ENCODE measurements around the gene MUC4. TPM values are rescaled to one million over a fixed set of nuclear protein-coding genes. Genes with fewer than 3 reads are reported as not detected.

The MUC4 gene
- total RNA-seq, 1 experiment from 2014 or later, result 63.7 TPM

GRCh38 chr3:195746346-195746745 lies 65.4 kb downstream of the MUC4 start:
- POLR2A ChIA-PET (ENCODE audit: unreplicated experiment), result no interaction called here

GRCh38 chr3:195744437-195744836 lies 67.3 kb downstream of the MUC4 start:
- CTCF ChIA-PET, result no interaction called here
- Histone ChIP-seq H3K27ac (no peak overlapping the region), H3F3A (ENCODE audit: insufficient read depth, low read depth) (peaks cover 27% of the 10 kb centered on the region; the same call in 1 of the 2 replicates), H3K4me3 (no peak overlapping the region), H2AFZ (no peak overlapping the region), H3K27me3 (ENCODE audit: insufficient read depth, low read depth) (no peaks in the 10 kb centered on the region), H3K9me2 (ENCODE audit: insufficient read depth) (no peaks in the 10 kb centered on the region), H3K4me2 (no peak overlapping the region), H3K36me3 (ENCODE audit: low read depth) (no peaks in the 10 kb centered on the region), H3K9me3 (ENCODE audit: insufficient read depth, low read depth) (no peaks in the 10 kb centered on the region), H3K4me1 (replicated peaks; ENCODE audit: insufficient read depth) (peaks cover 5% of the 10 kb centered on the region; the same call in 1 of the 2 replicates), H3K79me2 (ENCODE audit: low read depth) (no peaks in the 10 kb centered on the region), H4K20me1 (ENCODE audit: insufficient read depth) (no peaks in the 10 kb centered on the region)
- TF ChIP-seq EZH2 (IDR thresholded peaks at IDR 0.05; ENCODE audit: low read depth), result no peak
- no peak for DNase-seq
- POLR2A ChIA-PET (ENCODE audit: unreplicated experiment), result no interaction called here
- no TSS peak for BruUV-seq (replicated peaks)
- intact Hi-C loops (cut with micrococcal nuclease; ENCODE audit: unreplicated experiment), result loop anchor here (1.0 kb wide), 1 partner anchor 14 kb away; no protein-coding TSS in a partner anchor

More at GRCh38 chr3:195746346-195746745, 65.4 kb downstream of the MUC4 start:
- BruUV-seq (replicated peaks), result no TSS peak
- Histone ChIP-seq H4K20me1 (ENCODE audit: insufficient read depth) (no peaks in the 10 kb centered on the region), H3K79me2 (ENCODE audit: low read depth) (no peaks in the 10 kb centered on the region), H3K9me2 (ENCODE audit: insufficient read depth) (no peaks in the 10 kb centered on the region), H3K36me3 (ENCODE audit: low read depth) (no peaks in the 10 kb centered on the region), H2AFZ (no peak overlapping the region), H3K27ac (no peak overlapping the region), H3K4me3 (no peak overlapping the region), H3K4me1 (replicated peaks; ENCODE audit: insufficient read depth) (peaks cover 5% of the 10 kb centered on the region; the same call in 1 of the 2 replicates), H3F3A (ENCODE audit: insufficient read depth, low read depth) (peaks cover 27% of the 10 kb centered on the region; the same call in 1 of the 2 replicates), H3K4me2 (no peak overlapping the region), H3K27me3 (ENCODE audit: insufficient read depth, low read depth) (no peaks in the 10 kb centered on the region), H3K9me3 (ENCODE audit: insufficient read depth, low read depth) (no peaks in the 10 kb centered on the region)
- DNase-seq, result no peak
- CTCF ChIA-PET, result interaction anchor here (0.6 kb wide), 1 partner anchor 1891 kb away, joined by 3 read pairs; no protein-coding TSS in a partner anchor
- TF ChIP-seq CTCF (conservative IDR thresholded peaks at IDR 0.05), result no peak
- intact Hi-C loops (cut with micrococcal nuclease; ENCODE audit: unreplicated experiment), result no loop called here

GRCh38 chr3:195739561-195740111 lies 72.1 kb downstream of the MUC4 start:
- H3K36me3 ChIP-seq (ENCODE audit: low read depth), result no peaks in the 10 kb centered on the region
- CTCF ChIA-PET, result no interaction called here
- no peak overlapping the region for H3K4me2 ChIP-seq
- intact Hi-C loops (cut with micrococcal nuclease; ENCODE audit: unreplicated experiment), result no loop called here
- H3K27ac ChIP-seq, result no peak overlapping the region
- no peaks in the 10 kb centered on the region for H3K9me2 ChIP-seq (ENCODE audit: insufficient read depth)
- DNase-seq, result no peak
- H3K4me3 ChIP-seq, result no peak overlapping the region
- H3K9me3 ChIP-seq (ENCODE audit: insufficient read depth, low read depth), result no peaks in the 10 kb centered on the region
- H3K4me1 ChIP-seq (replicated peaks; ENCODE audit: insufficient read depth), result no peaks in the 10 kb centered on the region
- BruUV-seq (replicated peaks), result no TSS peak
- POLR2A ChIA-PET (ENCODE audit: unreplicated experiment), result no interaction called here
- H3K27me3 ChIP-seq (ENCODE audit: insufficient read depth, low read depth), result no peaks in the 10 kb centered on the region
- TF ChIP-seq CTCF (conservative IDR thresholded peaks at IDR 0.05) (no peak), EZH2 (IDR thresholded peaks at IDR 0.05; ENCODE audit: low read depth) (no peak)
- no peak overlapping the region for H2AFZ ChIP-seq
- no peaks in the 10 kb centered on the region for H4K20me1 ChIP-seq (ENCODE audit: insufficient read depth)
- no peaks in the 10 kb centered on the region; the same call in 1 of the 2 replicates for H3F3A ChIP-seq (ENCODE audit: insufficient read depth, low read depth)
- no peaks in the 10 kb centered on the region for H3K79me2 ChIP-seq (ENCODE audit: low read depth)

All from PC-9 (cell line).